ENCODE measurements around the gene ARHGAP28. TPM values are rescaled to one million over a fixed set of nuclear protein-coding genes. Genes with fewer than 3 reads are reported as not detected.

ARHGAP28 gene
- total RNA-seq, 2 donors from 2014 or later, result 110 to 133 TPM

- WGBS, 2 experiments (ENCODE audit: insufficient coverage in 1 of 2, insufficient read length in 1 of 2), result 87 to 91% methylated on average over 3 of the region's 4 CpGs
- H3K9me3 Mint-ChIP-seq, result no peaks in the 10 kb centered on the region
- peaks cover 25% of the 10 kb centered on the region for H3K36me3 ChIP-seq (ENCODE audit: control insufficient read depth, insufficient read depth, low read length)
- no peaks in the 10 kb centered on the region for H3K27me3 ChIP-seq (ENCODE audit: control insufficient read depth, insufficient read depth, low read length, poor library complexity, severe bottlenecking)
- H3K27me3 Mint-ChIP-seq (ENCODE audit: insufficient read depth), result no peaks in the 10 kb centered on the region
- no peak overlapping the region for H3K9ac ChIP-seq (ENCODE audit: extremely low read depth, low read length, poor library complexity, severe bottlenecking)
- peaks cover 14% of the 10 kb centered on the region for H3K36me3 Mint-ChIP-seq (ENCODE audit: low read depth)
- no peak overlapping the region for H3K4me3 Mint-ChIP-seq
- H3K27ac ChIP-seq (ENCODE audit: low read depth, low read length), result no peak overlapping the region
- TF ChIP-seq CTCF (conservative IDR thresholded peaks at IDR 0.05), result no peak
- no peak overlapping the region for H3K27ac Mint-ChIP-seq
- no peak for DNase-seq
- no peak overlapping the region for H3K4me3 ChIP-seq (ENCODE audit: low read length)
- H3K4me1 ChIP-seq (ENCODE audit: control insufficient read depth, insufficient read depth, low read length), result no peaks in the 10 kb centered on the region
- H3K4me1 Mint-ChIP-seq, result peaks cover 15% of the 10 kb centered on the region
- H3K9me3 ChIP-seq (ENCODE audit: control insufficient read depth, low read length), result peaks cover 15% of the 10 kb centered on the region
These were observed 85.4 kb downstream of the ARHGAP28 start for GRCh38 chr18:6814882-6815425.

GRCh38 chr18:6816154-6816553 is 86.6 kb downstream of the ARHGAP28 start:
- Histone ChIP-seq H3K4me3 (ENCODE audit: low read length) (no peak overlapping the region), H3K9me3 (ENCODE audit: control insufficient read depth, low read length) (peaks cover 15% of the 10 kb centered on the region), H3K36me3 (ENCODE audit: control insufficient read depth, insufficient read depth, low read length) (peaks cover 25% of the 10 kb centered on the region), H3K4me1 (ENCODE audit: control insufficient read depth, insufficient read depth, low read length) (no peaks in the 10 kb centered on the region), H3K27ac (ENCODE audit: low read depth, low read length) (no peak overlapping the region), H3K9ac (ENCODE audit: extremely low read depth, low read length, poor library complexity, severe bottlenecking) (no peak overlapping the region), H3K27me3 (ENCODE audit: control insufficient read depth, insufficient read depth, low read length, poor library complexity, severe bottlenecking) (no peaks in the 10 kb centered on the region)
- DNase-seq, result no peak
- Mint-ChIP-seq H3K4me1 (peaks cover 15% of the 10 kb centered on the region), H3K27me3 (ENCODE audit: insufficient read depth) (no peaks in the 10 kb centered on the region), H3K36me3 (ENCODE audit: low read depth) (peaks cover 14% of the 10 kb centered on the region), H3K4me3 (no peak overlapping the region), H3K27ac (no peak overlapping the region), H3K9me3 (no peaks in the 10 kb centered on the region)
- no peak for TF ChIP-seq CTCF (conservative IDR thresholded peaks at IDR 0.05)
- WGBS, 2 experiments (ENCODE audit: insufficient coverage in 1 of 2, insufficient read length in 1 of 2), result 96 to 97% methylated on average over 3 of the region's 3 CpGs

- H3K4me1 Mint-ChIP-seq, result peaks cover 11% of the 10 kb centered on the region
- TF ChIP-seq CTCF (conservative IDR thresholded peaks at IDR 0.05), result no peak
- peak; percentile 54 for DNase-seq
- H3K27ac Mint-ChIP-seq, result no peak overlapping the region
- no peak overlapping the region for H3K27ac ChIP-seq (ENCODE audit: low read depth, low read length)
- no peaks in the 10 kb centered on the region for H3K4me1 ChIP-seq (ENCODE audit: control insufficient read depth, insufficient read depth, low read length)
- no peak overlapping the region for H3K9ac ChIP-seq (ENCODE audit: extremely low read depth, low read length, poor library complexity, severe bottlenecking)
- no peaks in the 10 kb centered on the region for H3K9me3 Mint-ChIP-seq
- peaks cover 24% of the 10 kb centered on the region for H3K36me3 Mint-ChIP-seq (ENCODE audit: low read depth)
- H3K4me3 ChIP-seq (ENCODE audit: low read length), result no peak overlapping the region
- H3K36me3 ChIP-seq (ENCODE audit: control insufficient read depth, insufficient read depth, low read length), result peaks cover 21% of the 10 kb centered on the region
- no peaks in the 10 kb centered on the region for H3K27me3 Mint-ChIP-seq (ENCODE audit: insufficient read depth)
- peaks cover 17% of the 10 kb centered on the region for H3K9me3 ChIP-seq (ENCODE audit: control insufficient read depth, low read length)
- H3K27me3 ChIP-seq (ENCODE audit: control insufficient read depth, insufficient read depth, low read length, poor library complexity, severe bottlenecking), result no peaks in the 10 kb centered on the region
- WGBS, 2 experiments (ENCODE audit: insufficient coverage in 1 of 2, insufficient read length in 1 of 2), result 95% methylated on average over 1 of the region's 1 CpG; no CpG with 5 or more reads in 1 of the 2 experiments
- H3K4me3 Mint-ChIP-seq, result no peak overlapping the region
These were observed 89.8 kb downstream of the ARHGAP28 start for GRCh38 chr18:6819332-6819731.
